ENCODE measurements around the gene FAM156A. TPM values are rescaled to one million over a fixed set of nuclear protein-coding genes. Genes with fewer than 3 reads are reported as not detected.
"Not testable (repeated sequence)": the region's sequence is repeated elsewhere in the genome, so short reads cannot be mapped to it uniquely, and the experiment has no call there.

Gene FAM156A
- total RNA-seq, 1 experiment from 2014 or later: 16.2 TPM

GRCh38 chrX:52977953-52978352, 19.6 kb upstream of the FAM156A start (continued):
- TF ChIP-seq CEBPB (IDR thresholded peaks at IDR 0.05; ENCODE audit: low read depth): no peak

GRCh38 chrX:52975576-52975975, 17.3 kb upstream of the FAM156A start:
- not testable (repeated sequence) for BruUV-seq (replicated peaks)

GRCh38 chrX:52974336-52974992, 16.1 kb upstream of the FAM156A start:
- RAD21 ChIA-PET (ENCODE audit: low non-redundant PET in 1 of 2, low total read pairs in 2 of 2, uncharacterized antibody in 2 of 2, unreplicated experiment in 2 of 2); intact Hi-C loops (cut with micrococcal nuclease); H3K79me2 ChIP-seq (ENCODE audit: insufficient read depth, low read length); H3K9ac ChIP-seq (ENCODE audit: low read length); CTCF ChIA-PET; H4K20me1 ChIP-seq (ENCODE audit: insufficient read depth); H2AFZ ChIP-seq (ENCODE audit: low read depth, low read length, poor library complexity, severe bottlenecking); H3K4me2 ChIP-seq (ENCODE audit: low read length); H3K36me3 ChIP-seq (ENCODE audit: control insufficient read depth in 1 of 2, insufficient read depth in 2 of 2, low read length in 2 of 2); H3K9me2 ChIP-seq (ENCODE audit: insufficient read depth); H3K4me1 ChIP-seq (ENCODE audit: control insufficient read depth in 1 of 2, insufficient read depth in 2 of 2, low read length in 2 of 2); H3K27me3 ChIP-seq (ENCODE audit: insufficient read depth, low read length); ATAC-seq; H3K4me3 ChIP-seq (replicated peaks in 1 of 2; ENCODE audit: low read depth in 1 of 2, low read length in 2 of 2); DNase-seq (ENCODE audit: low read depth, low spot score); BruUV-seq (replicated peaks); H3K9me3 ChIP-seq (ENCODE audit: control insufficient read depth in 1 of 2, insufficient read depth in 1 of 2, low read depth in 1 of 2, low read length in 2 of 2); H3K27ac ChIP-seq (ENCODE audit: low read depth, low read length): not testable (repeated sequence)
- POLR2A ChIA-PET: interaction anchor here (0.6 kb wide), 1 partner anchor 1208 kb away, joined by 4 read pairs; the partner anchor contains the start of gene FAM120C

More at GRCh38 chrX:52975576-52975975, 17.3 kb upstream of the FAM156A start:
- H3K36me3 ChIP-seq (ENCODE audit: control insufficient read depth in 1 of 2, insufficient read depth in 2 of 2, low read length in 2 of 2); H3K9ac ChIP-seq (ENCODE audit: low read length); H3K4me2 ChIP-seq (ENCODE audit: low read length); intact Hi-C loops (cut with micrococcal nuclease); H2AFZ ChIP-seq (ENCODE audit: low read depth, low read length, poor library complexity, severe bottlenecking); RAD21 ChIA-PET (ENCODE audit: low non-redundant PET in 1 of 2, low total read pairs in 2 of 2, uncharacterized antibody in 2 of 2, unreplicated experiment in 2 of 2); POLR2A ChIA-PET; H3K4me1 ChIP-seq (ENCODE audit: control insufficient read depth in 1 of 2, insufficient read depth in 2 of 2, low read length in 2 of 2); H3K27ac ChIP-seq (ENCODE audit: low read depth, low read length); H3K4me3 ChIP-seq (replicated peaks in 1 of 2; ENCODE audit: low read depth in 1 of 2, low read length in 2 of 2); DNase-seq (ENCODE audit: low read depth, low spot score); H3K9me2 ChIP-seq (ENCODE audit: insufficient read depth); H3K9me3 ChIP-seq (ENCODE audit: control insufficient read depth in 1 of 2, insufficient read depth in 1 of 2, low read depth in 1 of 2, low read length in 2 of 2); H4K20me1 ChIP-seq (ENCODE audit: insufficient read depth); H3K27me3 ChIP-seq (ENCODE audit: insufficient read depth, low read length); H3K79me2 ChIP-seq (ENCODE audit: insufficient read depth, low read length); CTCF ChIA-PET; ATAC-seq: not testable (repeated sequence)

GRCh38 chrX:52967922-52968321, 9.6 kb upstream of the FAM156A start:
- RAD21 ChIA-PET (ENCODE audit: low non-redundant PET in 1 of 2, low total read pairs in 2 of 2, uncharacterized antibody in 2 of 2, unreplicated experiment in 2 of 2); ATAC-seq; H3K9me2 ChIP-seq (ENCODE audit: insufficient read depth); DNase-seq (ENCODE audit: low read depth, low spot score); H2AFZ ChIP-seq (ENCODE audit: low read depth, low read length, poor library complexity, severe bottlenecking); POLR2A ChIA-PET; H3K36me3 ChIP-seq (ENCODE audit: control insufficient read depth in 1 of 2, insufficient read depth in 2 of 2, low read length in 2 of 2); H3K27ac ChIP-seq (ENCODE audit: low read depth, low read length); H3K4me3 ChIP-seq (replicated peaks in 1 of 2; ENCODE audit: low read depth in 1 of 2, low read length in 2 of 2); BruUV-seq (replicated peaks); H3K4me1 ChIP-seq (ENCODE audit: control insufficient read depth in 1 of 2, insufficient read depth in 2 of 2, low read length in 2 of 2); H3K79me2 ChIP-seq (ENCODE audit: insufficient read depth, low read length); H3K9me3 ChIP-seq (ENCODE audit: control insufficient read depth in 1 of 2, insufficient read depth in 1 of 2, low read depth in 1 of 2, low read length in 2 of 2); intact Hi-C loops (cut with micrococcal nuclease); H4K20me1 ChIP-seq (ENCODE audit: insufficient read depth); CTCF ChIA-PET; H3K4me2 ChIP-seq (ENCODE audit: low read length); H3K9ac ChIP-seq (ENCODE audit: low read length); H3K27me3 ChIP-seq (ENCODE audit: insufficient read depth, low read length): not testable (repeated sequence)

GRCh38 chrX:52966993-52967738, 8.8 kb upstream of the FAM156A start:
- CTCF ChIA-PET; BruUV-seq (replicated peaks); H3K27me3 ChIP-seq (ENCODE audit: insufficient read depth, low read length): not testable (repeated sequence)

More at GRCh38 chrX:52966993-52967738, 8.8 kb upstream of the FAM156A start:
- H3K4me3 ChIP-seq (replicated peaks in 1 of 2; ENCODE audit: low read depth in 1 of 2, low read length in 2 of 2); H3K4me1 ChIP-seq (ENCODE audit: control insufficient read depth in 1 of 2, insufficient read depth in 2 of 2, low read length in 2 of 2); intact Hi-C loops (cut with micrococcal nuclease); H3K27ac ChIP-seq (ENCODE audit: low read depth, low read length); H3K9me2 ChIP-seq (ENCODE audit: insufficient read depth); DNase-seq (ENCODE audit: low read depth, low spot score); H4K20me1 ChIP-seq (ENCODE audit: insufficient read depth); H3K9me3 ChIP-seq (ENCODE audit: control insufficient read depth in 1 of 2, insufficient read depth in 1 of 2, low read depth in 1 of 2, low read length in 2 of 2); H3K36me3 ChIP-seq (ENCODE audit: control insufficient read depth in 1 of 2, insufficient read depth in 2 of 2, low read length in 2 of 2); H2AFZ ChIP-seq (ENCODE audit: low read depth, low read length, poor library complexity, severe bottlenecking); ATAC-seq; H3K9ac ChIP-seq (ENCODE audit: low read length); H3K4me2 ChIP-seq (ENCODE audit: low read length); H3K79me2 ChIP-seq (ENCODE audit: insufficient read depth, low read length); POLR2A ChIA-PET; RAD21 ChIA-PET (ENCODE audit: low non-redundant PET in 1 of 2, low total read pairs in 2 of 2, uncharacterized antibody in 2 of 2, unreplicated experiment in 2 of 2): not testable (repeated sequence)

All from HCT116 (cell line).